Measurements from ENCODE around the gene TAC4. TPM values are rescaled to one million over a fixed set of nuclear protein-coding genes. Genes with fewer than 3 reads are reported as not detected.

Gene TAC4
- polyA plus RNA-seq, 2 of the 4 experiments (the other 2 are of a cell fraction): not detected

- TF ChIP-seq RFX5 (IDR thresholded peaks at IDR 0.05) (no peak), RNF2 (IDR thresholded peaks at IDR 0.05; ENCODE audit: borderline replicate concordance, low read depth) (no peak)
These were observed 2.5 kb downstream of the TAC4 start (continued) for GRCh38 chr17:49845321-49845720.

GRCh38 chr17:49843774-49844350 is 4.0 kb downstream of the TAC4 start:
- ChIA-PET POLR2A (no interaction called here), CTCF (interaction anchor here (0.7 to 2.1 kb wide), 10 partner anchors 8 to 288 kb away, joined by 3 to 14 read pairs (median 4); no protein-coding TSS in a partner anchor)
- TF ChIP-seq POLR2A (IDR thresholded peaks at IDR 0.05; ENCODE audit: low read length): no peak
- TF ChIP-seq NR3C1 (IDR thresholded peaks at IDR 0.05): no peak
- no peak for TF ChIP-seq RFX5 (IDR thresholded peaks at IDR 0.05)
- TF ChIP-seq HOXB13 (CRISPR knock-in tag; IDR thresholded peaks at IDR 0.05; ENCODE audit: low read depth): no peak
- peak; percentile 46 for TF ChIP-seq CTCF (IDR thresholded peaks at IDR 0.05)
- TF ChIP-seq TFCP2L1 (CRISPR knock-in tag; IDR thresholded peaks at IDR 0.05): no peak
- no peak for TF ChIP-seq ZC3H11A (IDR thresholded peaks at IDR 0.05)
- no peak for TF ChIP-seq CEBPB (IDR thresholded peaks at IDR 0.05)
- TF ChIP-seq RAD21 (conservative IDR thresholded peaks at IDR 0.05 in 1 of 2, IDR thresholded peaks at IDR 0.05 in 1 of 2): peak; percentile 35 to 52; a peak in 3 of 5 replicates
- TF ChIP-seq MAFK (IDR thresholded peaks at IDR 0.05; ENCODE audit: partially characterized antibody): no peak
- TF ChIP-seq KDM5A (IDR thresholded peaks at IDR 0.05): no peak
- DNase-seq (ENCODE audit: low read depth in 1 of 2, low spot score in 1 of 2) (peak; percentile 52 to 69), ATAC-seq (peak in 1 of 2 experiments; percentile 74; a peak in 3 of 6 replicates), FAIRE-seq (no peak)
- no peak overlapping the region for H3K4me2 ChIP-seq
- WGBS (ENCODE audit: missing lambda C conversion rate): 75% methylated on average over 6 of the region's 6 CpGs
- H3K9me3 ChIP-seq: no peaks in the 10 kb centered on the region
- no peak overlapping the region for H3K27ac ChIP-seq
- H3K4me1 ChIP-seq: peaks cover 7% of the 10 kb centered on the region; the same call in 1 of the 3 replicates
- no peak overlapping the region for H3K4me3 ChIP-seq

- Histone ChIP-seq H3K4me1 (peaks cover 8% of the 10 kb centered on the region; the same call in 1 of the 3 replicates), H3K4me3 (no peak overlapping the region), H3K27ac (no peak overlapping the region), H3K4me2 (no peak overlapping the region), H3K9me3 (no peaks in the 10 kb centered on the region)
- WGBS (ENCODE audit: missing lambda C conversion rate): 84% methylated on average over 6 of the region's 6 CpGs
- POLR2A ChIA-PET: no interaction called here
- no peak for DNase-seq (ENCODE audit: low read depth in 1 of 2, low spot score in 1 of 2)
- TF ChIP-seq PBX3 (IDR thresholded peaks at IDR 0.05) (no peak), EP300 (IDR thresholded peaks at IDR 0.05) (no peak), ZNF302 (CRISPR knock-in tag; IDR thresholded peaks at IDR 0.05) (no peak), NPAS2 (CRISPR knock-in tag; IDR thresholded peaks at IDR 0.05; ENCODE audit: borderline replicate concordance) (no peak), HOXA7 (CRISPR knock-in tag; IDR thresholded peaks at IDR 0.05) (no peak), HDAC2 (IDR thresholded peaks at IDR 0.05) (no peak)
- ATAC-seq: no peak
- no peak for FAIRE-seq
- CTCF ChIA-PET: interaction anchor here (1.2 to 2.1 kb wide), 5 partner anchors 10 to 286 kb away, joined by 3 to 14 read pairs (median 4); no protein-coding TSS in a partner anchor
These were observed 5.0 kb downstream of the TAC4 start for GRCh38 chr17:49842846-49843245.

GRCh38 chr17:49842371-49842770 is 5.5 kb downstream of the TAC4 start:
- no peaks in the 10 kb centered on the region for H3K9me3 ChIP-seq
- H3K27ac ChIP-seq: no peak overlapping the region
- no peak overlapping the region for H3K4me2 ChIP-seq
- DNase-seq (ENCODE audit: low read depth in 1 of 2, low spot score in 1 of 2) (no peak), FAIRE-seq (no peak), ATAC-seq (no peak)
- POLR2A ChIA-PET: no interaction called here
- H3K4me1 ChIP-seq: peaks cover 12% of the 10 kb centered on the region; the same call in 2 of the 3 replicates
- H3K4me3 ChIP-seq: no peak overlapping the region
- 81% methylated on average over 3 of the region's 3 CpGs for WGBS (ENCODE audit: missing lambda C conversion rate)
- CTCF ChIA-PET: interaction anchor here (0.6 to 1.2 kb wide), 3 partner anchors 11 to 414 kb away, joined by 3 read pairs; no protein-coding TSS in a partner anchor
- TF ChIP-seq NR3C1 (IDR thresholded peaks at IDR 0.05) (no peak), PHF8 (IDR thresholded peaks at IDR 0.05; ENCODE audit: borderline replicate concordance, low read depth) (no peak), CBX8 (IDR thresholded peaks at IDR 0.05) (no peak), BCL3 (IDR thresholded peaks at IDR 0.05) (no peak), MAX (IDR thresholded peaks at IDR 0.05) (no peak), ZSCAN20 (CRISPR knock-in tag; IDR thresholded peaks at IDR 0.05) (no peak), RNF2 (IDR thresholded peaks at IDR 0.05; ENCODE audit: borderline replicate concordance, low read depth) (no peak), EHF (CRISPR knock-in tag; IDR thresholded peaks at IDR 0.05) (no peak), HMGXB4 (CRISPR knock-in tag; IDR thresholded peaks at IDR 0.05; ENCODE audit: borderline replicate concordance) (no peak), USF2 (IDR thresholded peaks at IDR 0.05) (no peak), KDM1A (IDR thresholded peaks at IDR 0.05; ENCODE audit: low read depth) (no peak)
